K562 (cell line): ENCODE data around the gene FRAT2. TPM values are rescaled to one million over a fixed set of nuclear protein-coding genes. Genes with fewer than 3 reads are reported as not detected.

Experiments used
- CBX8 ChIP-seq: fragments of 200-600 bp; sonication (generic); IDR thresholded peaks from 2 replicates; pipeline ENCODE4 v1.6.1; 2012; ENCODE audit warnings: borderline replicate concordance, mixed run types, low read depth, mild to moderate bottlenecking, moderate library complexity, mixed read lengths, low read length, control low read depth, inconsistent platforms; ENCODE audit not compliant: poor library complexity, severe bottlenecking; ENCODE audit errors: extremely low read depth
- COPS2 ChIP-seq: fragments of 450-650 bp; conservative IDR thresholded peaks from 2 replicates; pipeline ENCODE4 v1.6.1; 2016; ENCODE audit warnings: mild to moderate bottlenecking, moderate library complexity
- CREB1 ChIP-seq, 2 experiments: sonication (generic) in 1 of 2; formaldehyde crosslinking in 1 of 2; IDR thresholded peaks; 2 replicates each; pipeline versions ENCODE4 v1.6.1 to v1.8.0; 2012 to 2022; ENCODE audit warnings: inconsistent platforms in 1 of 2, mild to moderate bottlenecking in 1 of 2, missing genetic modification reagents in 1 of 2, moderate library complexity in 1 of 2
- FOXM1 ChIP-seq, 2 experiments: fragments of 450-650 bp in 1 of 2; sonication (generic) in 1 of 2; formaldehyde crosslinking in 1 of 2; IDR thresholded peaks; 2 replicates each; pipeline versions ENCODE4 v1.6.1 to v1.9.0; 2017 to 2022; ENCODE audit warnings: low read depth in 2 of 2, mild to moderate bottlenecking in 2 of 2, missing genetic modification reagents in 1 of 2, moderate library complexity in 1 of 2
- IRF2 ChIP-seq: sonication (generic); formaldehyde crosslinking; IDR thresholded peaks from 2 replicates; pipeline ENCODE4 v1.8.1; 2022; ENCODE audit warnings: mild to moderate bottlenecking, missing genetic modification reagents
- KDM1A ChIP-seq, 2 experiments: fragments of 450-650 bp; IDR thresholded peaks; 2 replicates each; pipeline ENCODE4 v1.6.1; 2016; ENCODE audit warnings: mild to moderate bottlenecking in 2 of 2
- MAFG ChIP-seq: fragments of 450-650 bp; conservative IDR thresholded peaks from 2 replicates; pipeline ENCODE4 v1.6.1; 2016; ENCODE audit warnings: missing genetic modification characterization, missing compliant biosample characterization
- POLR2B ChIP-seq: fragments of 450-650 bp; IDR thresholded peaks from 2 replicates; pipeline ENCODE4 v1.6.1; 2018; ENCODE audit warnings: low read depth; ENCODE audit not compliant: partially characterized antibody
- RBM22 ChIP-seq: fragments of 200-400 bp; formaldehyde crosslinking; IDR thresholded peaks from 2 replicates; pipeline ENCODE4 v1.6.1; 2018; ENCODE audit warnings: low read length, low read depth; ENCODE audit not compliant: poor library complexity, severe bottlenecking
- RUNX1 ChIP-seq: sonication (generic); IDR thresholded peaks from 2 replicates; pipeline ENCODE4 v1.6.1; 2016; ENCODE audit warnings: antibody characterized with exemption, low read depth
- SETDB1 ChIP-seq: IDR thresholded peaks from one replicate; pipeline ENCODE4 v1.6.1; 2012; ENCODE audit warnings: low read length, control low read depth, inconsistent platforms
- SMARCB1 ChIP-seq: IDR thresholded peaks from 2 replicates; pipeline ENCODE4 v1.6.1; 2011; ENCODE audit warnings: improper control_type of control experiment, low read depth; ENCODE audit not compliant: insufficient read length
- SP1 ChIP-seq: sonication (generic); formaldehyde crosslinking; IDR thresholded peaks from 2 replicates; pipeline ENCODE4 v1.8.1; 2022; ENCODE audit warnings: mild to moderate bottlenecking, missing genetic modification reagents
- SRF ChIP-seq, 2 experiments: fragments of 250-450, 450-650 bp in 1 of 2; sonication (Bioruptor Pico) in 1 of 2; sonication (generic) in 1 of 2; formaldehyde crosslinking; IDR thresholded peaks; 2 replicates each; pipeline versions ENCODE4 v1.5.0 to v1.5.1; 2020 to 2022; ENCODE audit warnings: mild to moderate bottlenecking in 1 of 2, missing genetic modification reagents in 1 of 2
- SRSF1 ChIP-seq: fragments of 200-400 bp; formaldehyde crosslinking; IDR thresholded peaks from 2 replicates; pipeline ENCODE4 v1.6.1; 2017; ENCODE audit warnings: mild to moderate bottlenecking, low read depth, low read length, moderate library complexity
- YY1 ChIP-seq, 3 experiments: IDR thresholded peaks; 2 replicates each; pipeline ENCODE4 v1.6.1; 2011; ENCODE audit warnings: low read length in 2 of 3, mild to moderate bottlenecking in 2 of 3, moderate library complexity in 2 of 3, borderline replicate concordance in 1 of 3, control low read depth in 1 of 3, low read depth in 1 of 3; ENCODE audit not compliant: insufficient read depth in 3 of 3, insufficient replicate concordance in 2 of 3, control insufficient read depth in 1 of 3, insufficient read length in 1 of 3; ENCODE audit errors: extremely low read depth in 1 of 3
- ZNF24 ChIP-seq: fragments of 450-650 bp; IDR thresholded peaks from 2 replicates; pipeline ENCODE4 v1.6.1; 2016
- ZNF282 ChIP-seq: sonication (generic); formaldehyde crosslinking; IDR thresholded peaks from 2 replicates; pipeline ENCODE4 v1.8.1; 2023; ENCODE audit warnings: missing genetic modification reagents
- ZNF644 ChIP-seq: fragments of 200-800 bp; sonication (Bioruptor generic); IDR thresholded peaks from 2 replicates; pipeline ENCODE4 v1.6.1; 2016; ENCODE audit warnings: low read depth, missing genetic modification characterization, missing compliant biosample characterization
- ZNF668 ChIP-seq: fragments of 250-450 bp; sonication (Bioruptor Pico); IDR thresholded peaks from 2 replicates; pipeline ENCODE4 v1.8.0; 2022; ENCODE audit warnings: mild to moderate bottlenecking, inconsistent platforms
- ZNF766 ChIP-seq: fragments of 200-800 bp; sonication (Bioruptor generic); conservative IDR thresholded peaks from 2 replicates; pipeline ENCODE4 v1.6.1; 2016; ENCODE audit warnings: missing genetic modification characterization, missing compliant biosample characterization
- ZZZ3 ChIP-seq: fragments of 450-650 bp; IDR thresholded peaks from 2 replicates; pipeline ENCODE4 v1.6.1; 2016; ENCODE audit warnings: antibody characterized with exemption, mild to moderate bottlenecking, moderate library complexity
- polyA plus RNA-seq, 8 experiments: library from polyadenylated mRNA; depleted of rRNA in 4 of 8; stranded (reverse) in 5 of 8; unstranded in 3 of 8; fragments of >200 nt; fragmentation: Nextera tagmentation in 2 of 8; fragmentation: Illumina TruSeq in 1 of 8; extraction: Ambion mirVana in 2 of 8; extraction: Trizol in 1 of 8; gene quantifications; 2 replicates each; pipeline versions ENCODE4 v1.2.1 to v1.2.3, GENCODE V29; 2011 to 2014; ENCODE audit warnings: inconsistent platforms in 1 of 8, missing spikeins in 1 of 8
- total RNA-seq, 7 experiments: library from RNA; depleted of rRNA in 6 of 7; stranded (reverse); fragments of >200 nt in 6 of 7; fragmentation: Illumina TruSeq in 2 of 7; extraction: Trizol in 2 of 7; gene quantifications; 2 replicates each; pipeline versions ENCODE4 v1.2.1 to v1.2.3, GENCODE V29; 2011 to 2021; ENCODE audit warnings: low replicate concordance in 1 of 7
- TF ChIP-seq, protein P1 (sequence below): fragments of 450-650 bp; formaldehyde crosslinking; IDR thresholded peaks from 2 replicates; pipeline ENCODE4 v1.4.0; 2020; ENCODE audit warnings: mild to moderate bottlenecking, moderate library complexity
- TF ChIP-seq, protein P2 (sequence below): IDR thresholded peaks from 2 replicates; pipeline ENCODE4 v1.6.1; 2014; ENCODE audit warnings: antibody characterized with exemption

The FRAT2 gene
- total and polyA plus RNA-seq, 9 of the 15 experiments (the other 6 are each of a cell fraction or from before 2014, with no cell fraction given), result 4.3 to 31.7 (median 19.5) TPM

DNA sequence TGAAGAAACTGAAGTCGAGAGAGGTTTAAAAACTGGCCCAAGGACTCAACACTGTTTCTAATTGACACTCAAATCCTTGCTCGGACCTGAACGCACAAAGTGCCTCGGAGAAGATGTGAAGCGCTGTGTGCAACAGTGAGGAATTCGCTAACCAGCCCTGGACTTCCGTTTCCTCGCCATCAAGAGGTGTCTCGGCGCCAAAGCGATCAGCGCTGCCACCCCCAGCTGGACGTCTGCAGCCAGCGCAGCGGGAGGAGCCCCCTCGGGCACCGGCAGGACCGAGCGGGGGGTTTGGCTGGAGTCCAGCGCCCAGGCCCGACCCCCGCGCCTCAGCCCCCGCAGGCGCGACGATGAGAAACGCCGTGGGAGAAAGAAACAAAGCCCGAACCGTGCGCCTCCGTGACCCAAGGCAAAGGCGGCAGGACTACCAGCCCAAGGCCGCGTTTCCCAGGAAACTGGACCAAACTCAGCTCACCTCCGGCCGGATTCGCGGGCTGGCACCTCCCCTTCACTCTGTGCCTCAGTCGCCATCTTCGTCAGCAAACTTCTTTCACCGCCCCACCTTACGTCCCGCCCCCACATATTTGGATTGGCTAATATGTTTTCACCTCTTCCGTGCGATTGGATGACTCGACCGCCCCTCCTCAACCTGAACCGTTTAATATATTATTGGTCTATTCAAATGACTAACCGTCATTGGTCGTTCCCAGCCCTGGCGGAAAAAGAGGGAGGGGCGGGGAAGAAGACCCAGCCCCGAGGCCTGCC is 42.2 kb downstream of the FRAT2 start, which contains the start of gene ARHGAP19 (continued):
- TF ChIP-seq, protein P1, sequence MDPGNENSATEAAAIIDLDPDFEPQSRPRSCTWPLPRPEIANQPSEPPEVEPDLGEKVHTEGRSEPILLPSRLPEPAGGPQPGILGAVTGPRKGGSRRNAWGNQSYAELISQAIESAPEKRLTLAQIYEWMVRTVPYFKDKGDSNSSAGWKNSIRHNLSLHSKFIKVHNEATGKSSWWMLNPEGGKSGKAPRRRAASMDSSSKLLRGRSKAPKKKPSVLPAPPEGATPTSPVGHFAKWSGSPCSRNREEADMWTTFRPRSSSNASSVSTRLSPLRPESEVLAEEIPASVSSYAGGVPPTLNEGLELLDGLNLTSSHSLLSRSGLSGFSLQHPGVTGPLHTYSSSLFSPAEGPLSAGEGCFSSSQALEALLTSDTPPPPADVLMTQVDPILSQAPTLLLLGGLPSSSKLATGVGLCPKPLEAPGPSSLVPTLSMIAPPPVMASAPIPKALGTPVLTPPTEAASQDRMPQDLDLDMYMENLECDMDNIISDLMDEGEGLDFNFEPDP (CRISPR knock-in tag), result no peak
- no peak for TF ChIP-seq CBX8
- TF ChIP-seq ZNF24, result no peak
- peak; percentile 55 for TF ChIP-seq RBM22
- TF ChIP-seq COPS2, result no peak
- peak; percentile 66 for TF ChIP-seq POLR2B
- TF ChIP-seq ZZZ3, result no peak
- TF ChIP-seq KDM1A (IDR thresholded peaks at IDR 0.05), result no peak
- TF ChIP-seq CREB1 (IDR thresholded peaks at IDR 0.05), result no peak
- TF ChIP-seq CREB1 (CRISPR knock-in tag; IDR thresholded peaks at IDR 0.05), result no peak; the same call in 1 of the 2 replicates
- no peak for TF ChIP-seq IRF2 (CRISPR knock-in tag)
- TF ChIP-seq, protein P2, sequence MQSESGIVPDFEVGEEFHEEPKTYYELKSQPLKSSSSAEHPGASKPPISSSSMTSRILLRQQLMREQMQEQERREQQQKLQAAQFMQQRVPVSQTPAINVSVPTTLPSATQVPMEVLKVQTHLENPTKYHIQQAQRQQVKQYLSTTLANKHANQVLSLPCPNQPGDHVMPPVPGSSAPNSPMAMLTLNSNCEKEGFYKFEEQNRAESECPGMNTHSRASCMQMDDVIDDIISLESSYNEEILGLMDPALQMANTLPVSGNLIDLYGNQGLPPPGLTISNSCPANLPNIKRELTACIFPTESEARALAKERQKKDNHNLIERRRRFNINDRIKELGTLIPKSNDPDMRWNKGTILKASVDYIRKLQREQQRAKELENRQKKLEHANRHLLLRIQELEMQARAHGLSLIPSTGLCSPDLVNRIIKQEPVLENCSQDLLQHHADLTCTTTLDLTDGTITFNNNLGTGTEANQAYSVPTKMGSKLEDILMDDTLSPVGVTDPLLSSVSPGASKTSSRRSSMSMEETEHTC, result no peak
- peak; percentile 73 for TF ChIP-seq SP1 (CRISPR knock-in tag)
- no peak for TF ChIP-seq MAFG (tag)
- no peak for TF ChIP-seq SMARCB1
- no peak for TF ChIP-seq ZNF668 (CRISPR knock-in tag)
- peak; percentile 92 for TF ChIP-seq FOXM1 (IDR thresholded peaks at IDR 0.05; ENCODE audit: low read depth)
- TF ChIP-seq FOXM1 (CRISPR knock-in tag; IDR thresholded peaks at IDR 0.05; ENCODE audit: low read depth), result no peak
- TF ChIP-seq SRF (CRISPR knock-in tag; IDR thresholded peaks at IDR 0.05), result no peak
- TF ChIP-seq ZNF282, result no peak
- peak; percentile 50 to 89 (median 77) for TF ChIP-seq YY1 (IDR thresholded peaks at IDR 0.05; ENCODE audit: borderline replicate concordance in 1 of 3, control insufficient read depth in 1 of 3, extremely low read depth in 1 of 3, insufficient read depth in 3 of 3, insufficient read length in 1 of 3, insufficient replicate concordance in 2 of 3, low read depth in 1 of 3, low read length in 2 of 3)
- no peak for TF ChIP-seq SETDB1
- 0 out of 2 replicates have a peak, but pooled peaks have one; percentile 26 for TF ChIP-seq ZNF766 (CRISPR knock-in tag)
- TF ChIP-seq ZNF644 (tag), result no peak
- TF ChIP-seq RUNX1, result no peak
- TF ChIP-seq SRSF1, result no peak
